ENCODE results near the gene PLA2G4F.

Gene PLA2G4F

DNA sequence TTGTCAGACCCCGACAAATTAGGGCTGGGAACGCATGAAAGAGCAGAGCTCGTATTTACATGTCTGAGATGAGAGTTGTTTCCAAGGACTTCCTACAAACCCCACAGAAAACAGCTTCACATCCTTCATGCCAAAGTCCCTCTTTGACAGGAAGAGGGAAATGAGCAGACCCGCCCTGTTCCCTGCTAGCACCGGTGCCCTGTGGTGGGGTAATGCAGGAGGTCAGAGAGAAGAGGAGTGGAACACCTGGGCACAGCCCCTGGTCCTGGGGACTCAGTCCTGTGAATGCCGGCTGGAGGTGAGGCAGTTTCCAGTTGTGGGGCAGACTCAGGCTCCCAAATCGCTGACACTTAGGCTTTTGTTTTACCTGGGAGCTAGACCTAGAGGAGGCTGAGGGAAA is 66.1 kb downstream of the PLA2G4F start:
- no peak overlapping the region for H3K56ac ChIP-seq (ENCODE audit: low read length)
- H2BK15ac ChIP-seq (replicated peaks; ENCODE audit: low read depth): no peak overlapping the region
- H3K27me3 ChIP-seq (ENCODE audit: insufficient read depth, low read length, poor library complexity): no peaks in the 10 kb centered on the region
- H2BK120ac ChIP-seq (ENCODE audit: low read depth, low read length): no peak overlapping the region
- no peak overlapping the region for H3K27ac ChIP-seq (ENCODE audit: low read depth, low read length)
- H2AK5ac ChIP-seq (ENCODE audit: low read length): no peak overlapping the region
- no peak for DNase-seq
- H3K36me3 ChIP-seq (ENCODE audit: control insufficient read depth, insufficient read depth, low read length): no peaks in the 10 kb centered on the region
- H3K4me3 ChIP-seq (ENCODE audit: low read length): no peak overlapping the region
- H3K9ac ChIP-seq (ENCODE audit: low read length): no peak overlapping the region
- no peak overlapping the region for H3K4ac ChIP-seq (ENCODE audit: low read depth, low read length)
- no peak overlapping the region for H4K8ac ChIP-seq (ENCODE audit: low read depth, low read length)
- H3K4me1 ChIP-seq (ENCODE audit: control insufficient read depth, low read depth, low read length): peaks cover 14% of the 10 kb centered on the region
- no peak overlapping the region for H3K23ac ChIP-seq (ENCODE audit: low read length)
- no peak overlapping the region for H4K5ac ChIP-seq (ENCODE audit: low read length)
- no peak overlapping the region for H3K4me2 ChIP-seq (ENCODE audit: low read length)
- H3K18ac ChIP-seq (ENCODE audit: low read length): no peak overlapping the region
- H2BK5ac ChIP-seq (ENCODE audit: low read length): no peak overlapping the region
- H3K79me2 ChIP-seq (ENCODE audit: control insufficient read depth, insufficient read depth, low read length): no peaks in the 10 kb centered on the region
- WGBS (ENCODE audit: extremely low coverage, insufficient coverage, low lambda C conversion rate): no CpG with 5 or more reads among the region's 7 CpGs
- H3K79me1 ChIP-seq (ENCODE audit: low read length): no peaks in the 10 kb centered on the region

DNA sequence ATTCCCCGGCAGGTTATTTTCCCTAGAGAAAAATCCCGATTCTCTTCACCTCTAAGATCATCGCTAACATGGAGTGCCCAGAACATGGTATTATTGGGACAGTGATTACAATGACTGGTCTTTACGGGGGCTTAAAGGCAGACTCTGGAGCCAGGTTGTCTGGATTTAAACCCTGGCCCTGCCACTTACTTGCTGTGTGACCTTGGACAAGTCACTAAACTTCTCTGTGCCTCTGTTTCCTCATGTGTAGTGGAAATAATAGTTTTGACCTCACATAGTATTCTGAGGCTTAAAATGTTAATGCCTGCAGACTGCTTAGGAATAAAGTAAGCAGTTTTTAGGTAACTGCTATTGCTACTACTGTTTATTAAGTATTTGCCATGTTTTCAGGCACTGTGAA is 66.5 kb downstream of the PLA2G4F start:
- Histone ChIP-seq H2BK15ac (replicated peaks; ENCODE audit: low read depth) (no peak overlapping the region), H3K4me1 (ENCODE audit: control insufficient read depth, low read depth, low read length) (peaks cover 14% of the 10 kb centered on the region), H4K8ac (ENCODE audit: low read depth, low read length) (no peak overlapping the region), H3K56ac (ENCODE audit: low read length) (no peak overlapping the region), H3K36me3 (ENCODE audit: control insufficient read depth, insufficient read depth, low read length) (no peaks in the 10 kb centered on the region), H3K27me3 (ENCODE audit: insufficient read depth, low read length, poor library complexity) (no peaks in the 10 kb centered on the region), H2AK5ac (ENCODE audit: low read length) (no peak overlapping the region), H3K4me2 (ENCODE audit: low read length) (no peak overlapping the region), H3K9ac (ENCODE audit: low read length) (no peak overlapping the region), H3K18ac (ENCODE audit: low read length) (no peak overlapping the region), H3K27ac (ENCODE audit: low read depth, low read length) (no peak overlapping the region), H2BK120ac (ENCODE audit: low read depth, low read length) (no peak overlapping the region), H3K4me3 (ENCODE audit: low read length) (no peak overlapping the region), H2BK5ac (ENCODE audit: low read length) (no peak overlapping the region), H3K23ac (ENCODE audit: low read length) (no peak overlapping the region), H3K4ac (ENCODE audit: low read depth, low read length) (no peak overlapping the region), H4K5ac (ENCODE audit: low read length) (no peak overlapping the region), H3K79me1 (ENCODE audit: low read length) (no peaks in the 10 kb centered on the region), H3K79me2 (ENCODE audit: control insufficient read depth, insufficient read depth, low read length) (no peaks in the 10 kb centered on the region)
- WGBS (ENCODE audit: extremely low coverage, insufficient coverage, low lambda C conversion rate): no CpG with 5 or more reads among the region's 4 CpGs
- DNase-seq: no peak

Small RNA genes lying within 50 kb of the gene (small RNA-seq; reads per million reads assigned to genes)
- 16.5 reads per million, percentile 90 among the genes with 10 or more reads in this experiment for gene MIR627 (ENCODE audit: insufficient read depth)

All from mesendoderm (in vitro differentiated cells).